NK-92 treated with Interleukin-12 subunit alpha and Interleukin-12 subunit beta, amount 100 ng/mL, for 24 hours (cell line): ENCODE results near the gene TRIO.
"Not testable (repeated sequence)": the region's sequence is repeated elsewhere in the genome, so short reads cannot be mapped to it uniquely, and the experiment has no call there.

Source experiments
- DNase-seq: peaks from one replicate; lab custom pipeline; 2025; lab: John Stamatoyannopoulos, UW

TRIO gene

DNA sequence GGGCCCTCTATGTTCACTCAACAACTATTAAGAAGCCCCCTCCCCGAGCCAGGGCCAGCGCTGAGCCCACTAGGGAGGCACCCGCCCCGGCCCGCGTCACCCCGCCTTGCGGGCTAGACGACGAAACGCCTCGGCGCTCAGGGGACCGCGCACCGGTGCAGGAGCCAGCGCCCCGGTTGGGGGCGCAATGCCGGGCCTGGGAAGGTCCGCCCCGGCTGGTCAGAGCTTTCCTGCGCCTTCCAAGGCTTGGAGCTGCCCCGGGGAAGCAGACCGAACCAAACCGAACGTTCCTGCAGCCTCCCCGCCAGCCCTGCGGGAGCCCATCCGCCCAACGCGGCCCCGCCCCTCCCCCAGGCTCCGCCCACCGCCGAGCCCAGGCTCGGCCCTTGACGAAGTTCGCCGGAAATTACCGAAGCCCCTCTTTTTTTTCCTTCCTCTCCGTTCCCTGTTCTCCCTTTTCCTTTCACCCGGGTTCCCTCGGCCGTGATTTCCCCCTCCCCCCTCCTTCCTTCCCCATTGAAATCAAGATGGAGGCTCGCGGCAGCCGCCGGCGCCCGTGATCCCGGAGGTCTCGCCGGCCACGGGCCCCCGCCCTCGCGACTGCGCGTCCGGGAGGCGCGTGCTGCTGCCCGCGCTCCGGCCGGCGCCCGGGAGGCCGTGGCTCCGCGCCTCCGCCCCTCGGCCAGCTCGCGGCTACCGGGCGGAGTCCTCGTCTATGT, at the start of gene TRIO:
TSS of gene TRIO (plus strand) at position 516 of the 719 bp plus-strand sequence. CDS start 384 bp downstream, outside the sequence.
- DNase-seq: no peak

DNA sequence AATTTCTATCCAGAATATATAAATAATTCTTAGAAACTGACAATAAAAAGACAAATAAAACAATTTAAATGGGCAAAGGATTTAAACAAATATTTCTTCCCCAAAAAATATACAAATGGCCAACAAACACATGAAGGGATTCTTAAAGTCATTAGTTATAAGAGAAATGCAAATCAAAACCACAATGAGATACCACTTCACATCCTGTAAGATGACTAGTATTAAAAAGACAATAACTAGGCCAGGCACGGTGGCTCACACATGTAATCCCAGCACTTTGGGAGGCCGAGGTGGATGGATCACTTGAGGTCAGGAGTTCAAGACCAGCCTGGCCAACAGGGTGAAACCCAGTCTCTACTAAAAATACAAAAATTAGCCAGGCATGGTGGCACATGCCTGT, 45.8 kb upstream of the TRIO start:
- not testable (repeated sequence) for DNase-seq

DNA sequence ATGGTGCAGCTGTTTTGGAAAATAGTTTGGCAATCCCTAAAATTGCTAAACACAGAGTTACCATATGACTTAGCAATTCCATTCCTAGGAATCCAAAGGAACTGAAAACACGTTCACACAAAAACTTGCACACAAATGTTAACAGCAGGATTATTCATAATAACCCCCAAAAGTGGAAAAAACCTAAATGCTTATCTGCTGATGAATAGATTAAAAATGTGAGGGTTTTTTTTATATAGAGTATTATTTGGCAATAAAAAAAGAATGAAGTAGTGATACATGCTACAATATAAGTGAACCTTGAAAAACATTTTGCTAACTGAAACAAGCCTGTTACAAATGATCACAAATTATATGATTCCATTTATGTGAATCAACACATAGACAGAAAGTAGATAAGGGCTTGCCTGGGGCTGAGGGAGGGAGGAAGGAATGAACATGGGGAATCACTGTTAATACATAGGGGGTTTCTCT, 45.1 kb upstream of the TRIO start:
- no peak for DNase-seq

DNA sequence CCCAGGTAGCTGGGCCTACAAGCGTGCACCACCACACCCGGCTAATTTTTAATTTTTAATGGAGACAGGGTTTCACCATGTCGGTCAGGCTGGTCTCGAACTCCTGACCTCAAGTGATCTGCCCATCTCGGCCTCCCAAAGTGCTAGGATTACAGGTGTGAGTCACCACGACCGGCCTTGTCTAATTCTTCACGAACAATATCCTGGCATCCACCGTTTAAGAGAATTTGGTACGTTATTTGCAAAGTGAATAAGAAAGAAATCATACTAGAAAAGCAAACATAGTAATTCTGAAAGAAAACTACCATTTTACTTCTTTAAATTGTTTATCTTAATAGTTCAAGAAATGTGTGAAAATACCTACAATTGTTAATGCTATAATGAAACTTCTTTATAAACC, 42.9 kb upstream of the TRIO start:
- DNase-seq: no peak

DNA sequence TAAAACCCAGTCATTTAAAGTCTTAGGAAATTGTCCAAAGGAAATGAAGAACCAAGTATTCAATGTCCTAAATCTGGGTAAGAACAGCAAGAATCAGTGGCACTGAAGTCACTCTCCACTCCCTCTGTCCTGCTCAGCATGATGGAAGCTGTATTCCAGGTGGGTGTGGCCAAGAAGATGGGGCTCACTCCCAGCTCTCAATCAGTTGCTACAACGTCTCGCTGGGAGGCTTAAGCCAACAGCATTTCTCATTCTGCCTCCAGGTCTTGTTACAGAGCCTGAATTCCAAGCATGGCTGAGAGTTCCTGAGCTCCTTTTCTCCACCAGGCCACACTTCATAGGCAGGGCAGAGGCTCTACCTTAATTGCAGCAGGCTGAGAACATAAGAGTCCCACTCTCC, 41.2 kb upstream of the TRIO start:
- DNase-seq: no peak

DNA sequence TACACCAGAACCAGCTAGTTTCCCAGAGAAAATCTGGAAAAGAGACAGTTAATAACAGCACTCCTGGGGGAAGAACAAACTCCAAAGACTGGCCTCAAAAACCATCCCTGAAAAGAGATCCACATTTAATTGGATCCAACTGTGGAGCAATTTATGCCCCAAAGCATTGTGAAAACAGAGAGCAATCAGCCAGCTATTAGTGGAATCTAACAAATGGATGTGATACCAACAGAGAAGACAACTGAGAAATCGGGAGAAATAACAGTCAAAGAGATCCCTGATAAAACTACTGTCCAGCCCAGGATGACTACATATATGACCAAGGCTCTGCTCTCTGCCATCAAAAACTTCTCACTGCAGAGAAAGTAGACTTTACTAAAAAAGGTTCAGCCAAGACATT, 40.5 kb upstream of the TRIO start:
- DNase-seq: no peak

DNA sequence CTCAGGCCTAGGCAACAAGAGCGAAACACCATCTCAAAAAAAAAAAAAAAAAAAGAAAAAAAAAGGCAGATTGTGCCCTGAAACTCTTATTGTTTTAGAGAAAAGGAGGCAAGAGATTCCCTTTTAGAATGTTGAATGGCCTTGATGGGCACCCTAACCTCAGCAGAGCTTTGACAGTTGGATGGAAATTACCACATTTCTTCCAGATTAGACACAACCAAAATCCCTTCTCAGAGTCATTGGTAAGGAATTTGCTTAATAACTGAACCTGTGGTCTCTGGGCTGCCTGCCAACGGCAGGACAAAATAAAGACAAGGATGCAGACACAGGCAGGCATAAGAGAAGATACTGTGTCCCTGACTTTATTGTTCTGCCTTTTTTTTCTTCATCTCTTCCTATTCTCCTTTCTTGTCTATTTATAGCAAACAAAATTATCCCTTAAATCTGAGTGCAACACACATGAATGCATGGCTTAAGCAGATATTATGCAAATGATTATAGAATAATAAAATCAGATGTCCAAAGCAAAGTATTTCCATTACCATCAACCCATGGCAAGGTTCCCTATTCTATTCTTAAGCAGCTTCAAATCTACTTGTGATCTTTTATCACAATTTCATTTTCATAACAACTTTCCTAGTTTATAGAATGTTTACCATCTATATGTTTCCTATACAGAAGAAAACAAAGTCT, 37.3 kb upstream of the TRIO start:
- no peak for DNase-seq

DNA sequence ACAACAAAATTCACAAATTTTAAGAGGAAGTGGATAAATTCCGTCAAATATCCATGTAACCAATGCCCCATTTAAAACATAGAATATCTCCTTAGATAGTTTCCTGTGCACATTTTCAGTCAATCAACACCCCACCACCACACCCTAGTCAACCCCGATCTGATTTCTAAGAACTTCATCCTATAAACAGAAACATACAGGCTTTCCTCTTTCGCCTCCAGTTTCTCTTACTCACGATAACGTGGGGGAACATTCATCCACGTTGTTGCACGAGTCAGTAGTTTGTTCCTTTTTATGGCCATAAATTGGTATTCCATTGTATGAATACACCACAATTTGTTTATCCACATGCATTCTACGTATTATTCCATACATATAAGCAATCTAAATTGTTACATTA, 35.6 kb upstream of the TRIO start:
- DNase-seq: no peak

DNA sequence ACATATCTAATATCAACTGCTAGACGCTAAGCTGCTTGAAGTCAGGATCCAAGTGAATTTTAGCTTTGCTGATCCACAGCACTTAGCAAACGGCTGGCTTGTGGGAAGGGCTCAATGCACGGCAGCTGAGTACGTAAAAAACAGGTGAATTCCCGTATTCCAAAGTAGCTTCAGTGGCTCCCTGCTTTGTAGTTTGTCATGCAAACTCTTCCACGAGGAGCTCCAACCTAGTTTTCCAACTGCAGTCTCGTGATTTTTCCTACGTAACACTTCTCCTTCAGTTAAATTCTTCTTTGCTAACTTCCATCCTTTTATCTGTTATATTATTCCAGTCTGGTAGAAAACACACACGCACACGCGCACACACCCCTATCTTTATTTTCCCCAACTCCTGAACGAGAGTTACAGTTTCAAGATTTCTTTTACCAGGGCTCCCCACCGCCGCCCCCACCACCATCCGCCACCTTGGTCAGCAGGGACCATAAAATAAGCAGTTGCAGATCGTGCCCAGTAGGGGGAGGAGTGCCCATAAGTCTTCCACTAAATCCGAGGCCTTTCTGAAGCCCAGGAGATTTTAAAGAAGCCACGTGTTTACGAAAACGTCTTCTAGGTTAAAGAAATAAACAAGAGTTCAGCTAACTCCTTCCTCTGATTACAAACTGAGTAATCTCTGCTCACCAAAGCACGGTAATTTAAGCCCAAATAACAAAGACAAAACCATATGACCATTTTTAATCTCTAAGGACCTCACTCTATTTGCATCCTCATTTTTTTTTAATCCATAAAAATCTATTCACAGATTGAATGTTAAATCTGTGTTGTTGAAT, 34.8 kb upstream of the TRIO start:
- DNase-seq: no peak

DNA sequence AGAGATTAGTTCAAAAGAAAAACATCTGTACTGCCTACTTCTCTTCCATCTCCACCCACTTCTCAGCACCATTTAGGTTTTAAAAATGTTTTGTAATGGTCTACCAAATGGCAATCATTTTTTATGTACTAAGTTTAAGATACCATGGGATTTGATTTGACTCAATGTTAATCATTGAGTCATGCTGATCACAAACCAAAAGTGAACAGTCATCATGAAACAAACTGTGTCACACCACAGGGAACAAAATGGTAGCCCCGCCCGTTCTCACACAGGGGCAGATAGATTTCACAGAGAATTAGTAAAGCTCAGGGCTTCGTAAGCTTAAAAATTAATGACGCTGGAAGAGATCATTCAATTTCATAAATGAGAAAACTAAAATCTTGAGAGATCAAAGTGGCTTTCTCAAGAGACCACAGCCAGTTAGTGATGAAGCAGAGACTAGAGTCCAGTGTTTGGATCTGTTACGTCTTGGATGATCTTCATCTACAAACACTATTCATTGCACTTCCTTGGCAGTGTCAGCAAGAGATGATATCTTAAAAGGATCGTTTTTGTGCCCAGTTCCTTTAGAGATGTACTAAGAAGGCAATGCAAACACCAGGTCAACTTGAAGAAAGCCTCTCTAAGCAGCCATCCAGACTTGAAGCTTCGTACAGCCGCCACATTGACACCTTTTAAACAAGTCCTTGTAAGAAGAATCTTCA, 33.9 kb upstream of the TRIO start:
- DNase-seq: no peak

DNA sequence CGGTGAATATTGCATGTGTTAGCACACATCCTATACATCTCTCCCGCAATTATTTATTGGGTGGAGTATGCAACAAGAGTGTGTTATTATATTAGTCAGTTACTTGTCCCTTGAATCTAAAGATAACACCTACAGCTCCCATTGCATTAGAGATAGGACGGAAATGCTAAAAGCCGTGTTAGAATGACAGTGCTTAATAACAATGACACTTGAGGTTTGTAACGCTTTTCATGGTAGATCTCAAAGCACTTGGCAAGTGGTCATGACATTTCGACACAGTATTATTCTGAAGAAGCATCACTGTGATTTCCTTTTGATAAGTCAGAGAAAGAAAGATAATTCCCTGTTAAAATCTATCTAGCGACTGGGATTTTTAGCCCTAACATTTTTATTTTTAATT, 33.4 kb upstream of the TRIO start:
- DNase-seq: no peak

DNA sequence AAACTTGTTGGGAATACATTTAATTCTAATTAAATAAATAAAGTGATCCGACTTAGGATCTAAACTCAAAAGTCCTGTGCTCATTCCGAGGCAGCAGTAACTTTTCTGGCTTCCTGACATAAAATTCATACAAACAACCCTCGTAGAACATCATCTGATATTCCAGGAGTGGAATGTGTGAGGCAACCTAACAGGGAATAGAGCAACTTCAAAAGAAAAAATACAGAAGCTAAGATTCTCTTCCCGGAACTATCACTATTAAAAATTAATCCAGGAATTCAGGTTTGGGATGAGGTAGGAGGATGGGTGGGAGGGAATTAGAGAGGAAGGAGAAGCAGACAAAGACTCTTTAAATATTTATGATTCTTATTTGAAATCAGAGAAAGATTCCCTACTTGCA, 32.9 kb upstream of the TRIO start:
- no peak for DNase-seq

DNA sequence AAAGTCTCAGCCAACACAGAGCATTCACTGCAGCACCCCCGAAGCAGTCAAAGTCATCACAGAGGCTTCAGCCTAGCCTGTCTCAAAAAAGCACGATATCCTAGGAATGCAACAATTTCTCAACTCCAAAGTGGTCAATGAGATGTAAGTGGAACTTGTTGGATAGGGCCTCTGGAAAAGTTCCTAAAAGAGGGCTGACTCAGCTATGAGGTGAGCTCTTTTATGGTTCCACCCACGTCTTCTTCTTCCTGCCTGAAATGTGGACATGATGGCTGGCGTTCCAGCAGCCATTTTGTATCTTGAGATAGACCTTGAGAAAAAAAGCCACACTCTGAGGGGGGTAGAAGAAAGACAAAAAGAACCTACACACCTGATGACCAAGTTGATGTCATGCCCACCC, 32.5 kb upstream of the TRIO start:
- DNase-seq: no peak

DNA sequence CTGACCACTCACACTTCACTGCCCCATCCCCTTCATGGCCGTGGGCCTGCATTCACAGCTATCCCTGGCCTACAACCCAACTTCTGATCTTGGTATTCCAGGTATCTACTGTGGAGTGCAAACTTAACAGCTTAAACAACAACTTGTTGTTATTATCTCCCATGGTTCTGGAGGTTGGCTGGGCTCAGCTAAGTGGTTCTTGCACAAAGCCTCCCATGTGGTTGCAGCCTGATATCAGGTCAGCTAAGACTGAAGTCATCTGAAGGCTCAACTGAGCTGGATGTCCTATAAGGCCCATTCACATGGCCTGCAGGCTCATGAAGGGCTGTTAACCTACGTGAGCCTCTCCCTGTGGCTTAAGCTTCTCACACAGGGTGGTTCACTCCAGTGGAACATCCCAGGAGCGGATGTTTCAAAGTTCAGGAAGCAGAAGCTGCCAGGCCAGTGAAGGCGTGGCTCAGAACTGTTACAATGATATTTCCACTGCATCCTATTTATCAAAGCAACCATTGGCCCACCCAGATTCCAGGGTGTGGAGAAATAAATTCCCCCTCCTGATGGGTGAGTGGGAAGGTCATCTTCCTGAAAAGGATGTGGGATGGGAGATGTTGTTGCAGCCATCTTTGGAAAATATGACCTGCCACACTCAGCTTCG, 30.0 kb upstream of the TRIO start:
- DNase-seq: no peak

DNA sequence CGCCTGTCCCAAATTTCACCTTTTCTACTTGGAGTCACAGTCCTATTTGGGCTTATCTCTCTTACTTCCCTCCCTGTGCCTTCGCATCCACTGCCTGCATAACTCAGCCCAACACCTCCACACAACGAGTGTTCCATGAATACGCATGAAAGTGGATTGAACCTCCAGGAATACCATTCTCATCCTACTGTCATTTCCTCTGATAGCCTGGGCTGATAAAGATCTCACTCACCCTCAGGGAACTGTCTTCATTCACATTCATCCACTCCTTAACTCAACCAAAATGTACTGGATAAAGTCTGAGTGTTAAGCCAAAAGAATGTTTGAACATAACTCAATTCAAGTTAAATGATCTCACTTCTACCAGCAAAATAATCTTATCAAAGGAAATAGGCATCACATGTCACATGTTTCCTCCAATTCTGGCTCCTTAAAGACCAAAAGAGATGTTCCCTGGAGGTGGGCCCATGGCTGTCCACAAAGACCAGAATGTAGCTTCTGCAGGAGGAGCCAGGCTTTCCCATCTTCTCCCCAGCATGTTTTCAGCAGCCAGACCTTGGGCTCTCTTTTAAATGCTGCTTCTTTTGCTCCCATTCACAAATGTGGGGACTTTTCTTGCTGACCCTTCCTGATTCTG, 28.4 kb upstream of the TRIO start:
- no peak for DNase-seq

DNA sequence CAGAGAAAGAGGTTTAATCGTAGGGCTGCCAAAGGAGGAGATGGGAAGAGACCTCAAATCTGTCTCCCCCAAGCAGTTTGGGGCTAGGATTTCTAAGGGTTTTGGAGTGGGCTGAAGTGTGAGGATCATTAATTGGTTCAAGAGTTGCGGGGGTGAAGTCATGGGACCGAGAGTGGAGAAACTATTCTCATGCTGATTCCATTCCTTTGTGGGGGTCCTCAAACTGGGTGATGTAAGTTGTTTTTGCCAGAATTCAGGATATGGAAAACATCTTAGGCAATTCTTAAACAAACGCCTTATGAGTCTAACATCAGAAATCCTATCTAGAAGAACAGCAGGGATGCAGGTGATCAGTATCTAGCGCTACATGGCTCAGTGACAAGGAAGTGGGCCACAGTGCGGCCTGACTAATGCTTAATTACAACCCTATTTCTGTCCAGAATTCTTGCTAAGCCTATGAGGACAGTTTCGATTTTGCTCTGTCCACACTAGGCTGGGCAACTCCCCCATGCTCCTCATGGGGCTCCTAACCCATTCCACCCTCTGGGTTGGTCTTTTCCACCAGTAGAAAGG, 27.7 kb upstream of the TRIO start:
- DNase-seq: no peak

DNA sequence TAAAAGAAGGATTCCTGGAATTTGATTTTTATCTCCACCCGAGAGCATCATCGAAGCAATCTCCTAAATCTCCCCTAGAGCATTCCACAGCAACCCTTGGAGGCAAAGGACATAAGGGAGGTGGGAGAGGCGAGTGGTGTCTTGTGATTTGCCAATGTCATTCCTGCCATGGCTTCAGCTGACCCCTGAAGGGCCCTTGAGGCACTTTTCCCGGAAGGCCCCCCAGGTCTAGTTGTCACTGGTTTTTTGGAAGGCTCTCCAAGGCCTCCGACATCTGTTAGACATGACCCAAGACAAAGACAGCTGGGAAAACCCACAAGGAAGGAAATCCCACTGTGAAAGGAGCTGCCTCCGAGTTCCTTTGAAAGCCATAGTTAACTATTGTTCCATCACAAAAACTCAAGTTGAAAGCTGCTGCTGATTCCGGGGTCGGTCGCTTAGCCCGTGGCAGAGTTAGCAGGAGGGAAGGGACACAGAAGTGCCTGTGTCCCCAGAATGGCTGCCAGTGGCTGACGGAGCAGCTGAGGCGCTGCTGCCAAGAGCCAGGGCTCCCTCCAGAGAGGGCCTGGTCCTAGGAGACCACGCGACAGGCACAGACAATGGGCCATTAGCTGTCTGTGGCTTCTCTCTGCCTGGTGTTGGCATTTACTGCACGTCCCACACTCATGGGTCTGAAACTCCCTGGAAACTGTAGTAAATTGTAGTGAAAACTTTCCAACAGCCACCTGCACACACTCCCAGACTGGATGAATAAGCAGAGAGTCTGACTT, 24.4 kb upstream of the TRIO start:
- DNase-seq: no peak

DNA sequence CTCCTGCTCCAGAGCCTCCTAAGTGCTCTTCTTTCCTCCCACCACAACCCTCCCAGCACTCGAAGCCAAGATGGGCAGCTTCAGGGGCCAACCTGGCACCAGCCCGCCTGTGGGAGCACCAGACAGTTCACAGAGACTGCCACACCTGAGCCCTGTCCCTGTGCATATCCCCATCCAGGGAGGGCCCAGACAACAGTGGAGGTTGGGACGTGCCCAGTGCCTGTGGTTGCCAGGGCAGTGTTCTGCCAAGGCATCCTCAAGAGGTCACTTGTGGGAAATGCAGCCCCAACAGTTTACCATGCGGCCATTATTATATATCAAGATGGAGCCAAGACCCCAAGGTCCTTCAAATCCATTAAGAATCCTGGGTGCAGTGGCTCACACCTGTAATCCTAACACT, 23.0 kb upstream of the TRIO start:
- no peak for DNase-seq

DNA sequence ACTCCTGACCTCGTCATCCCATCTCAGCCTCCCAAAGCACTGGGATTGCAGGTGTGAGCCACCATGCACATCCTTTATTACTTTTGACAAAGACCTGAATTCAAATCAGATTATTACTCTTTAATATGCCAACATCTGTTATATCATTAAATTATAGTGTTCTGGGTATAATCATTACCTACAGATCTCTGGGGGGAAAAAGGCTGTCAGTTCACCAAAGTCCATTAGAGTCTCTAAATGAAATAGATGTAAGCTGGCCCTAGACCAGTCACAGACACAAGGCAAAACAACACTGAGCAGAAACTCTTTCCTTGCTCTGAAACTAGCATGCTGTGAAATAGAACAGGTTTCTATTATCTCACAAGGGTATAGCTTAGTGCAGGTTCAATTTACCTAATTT, 21.6 kb upstream of the TRIO start:
- DNase-seq: no peak

DNA sequence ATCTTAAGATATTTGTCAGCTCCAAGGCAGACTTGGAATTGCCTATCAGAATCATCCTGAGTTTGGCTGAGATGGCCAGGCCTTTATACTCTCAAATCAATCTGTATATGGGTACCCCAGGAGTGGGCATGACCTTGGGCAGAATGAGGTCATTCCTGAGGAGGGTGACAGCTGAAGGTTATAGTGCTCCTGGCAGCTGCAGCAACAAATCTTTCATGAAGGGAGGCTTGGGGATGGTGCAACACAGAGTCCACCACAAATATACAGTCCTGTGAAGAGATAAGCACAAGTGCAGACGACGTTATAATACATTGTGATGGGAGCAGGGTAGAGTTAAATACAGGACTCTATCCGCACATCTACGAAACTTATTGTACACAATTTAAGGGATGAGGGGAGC, 21.1 kb upstream of the TRIO start:
- DNase-seq: no peak
